Endothelial cell of umbilical vein (primary cell): Measurements from ENCODE around the gene HCFC2. TPM values are rescaled to one million over a fixed set of nuclear protein-coding genes. Genes with fewer than 3 reads are reported as not detected.
"Not testable (repeated sequence)": the region's sequence is repeated elsewhere in the genome, so short reads cannot be mapped to it uniquely, and the experiment has no call there.

Experiments used
- BruUV-seq: library from RNA; stranded (reverse); fragments of 400-500 nt; replicated peaks from 2 replicates; lab custom pipeline; 2021; lab: Mats Ljungman, UMichigan
- CTCF ChIA-PET: fragments of 300-600, 350-600 bp; sonication (Branson Sonifier 250); formaldehyde crosslinking; loops from one replicate; lab custom pipeline; 2021; ENCODE audit warnings: antibody characterized with exemption, inconsistent platforms; lab: Charles Lee
- POLR2A ChIA-PET: fragments of 300-600, 350-600 bp; sonication (Branson Sonifier 250); formaldehyde crosslinking; loops from one replicate; lab custom pipeline; 2021; ENCODE audit warnings: antibody characterized with exemption, inconsistent platforms; lab: Charles Lee
- DNase-seq: peaks from one replicate; pipeline ENCODE4 v3.0.0-alpha.2; 2011; ENCODE audit warnings: low read depth, low spot score
- FAIRE-seq: peaks from 2 replicates; lab custom pipeline; 2011; peaks lifted over from hg19 to GRCh38; lab: Jason Lieb, UNC
- H2AFZ ChIP-seq: 2 replicates; pipeline ENCODE4 v1.6.0; 2012; ENCODE audit warnings: low read depth, low read length, control low read depth, inconsistent platforms
- H3K27ac ChIP-seq: 2 replicates; pipeline ENCODE4 v1.5.1; 2011; ENCODE audit warnings: low read depth, mild to moderate bottlenecking, control low read depth, low read length, moderate library complexity; ENCODE audit not compliant: insufficient read depth
- H3K27me3 ChIP-seq, 2 experiments: 2 replicates each; pipeline versions ENCODE4 v1.6.0 to v1.6.1; 2011; ENCODE audit warnings: low read length in 2 of 2, mixed read lengths in 1 of 2; ENCODE audit not compliant: control insufficient read depth in 2 of 2, insufficient read depth in 2 of 2
- H3K36me3 ChIP-seq, 2 experiments: 2 replicates in 1 of 2; 3 replicates in 1 of 2; pipeline ENCODE4 v1.5.1; 2011; ENCODE audit warnings: low read length in 2 of 2, mild to moderate bottlenecking in 1 of 2, moderate library complexity in 1 of 2; ENCODE audit not compliant: control insufficient read depth in 2 of 2, insufficient read depth in 2 of 2; ENCODE audit errors: extremely low read depth in 1 of 2
- H3K4me1 ChIP-seq: 3 replicates; pipeline ENCODE4 v1.5.1; 2011; ENCODE audit warnings: mild to moderate bottlenecking, low read length; ENCODE audit not compliant: control insufficient read depth, insufficient read depth; ENCODE audit errors: extremely low read depth
- H3K4me2 ChIP-seq: 2 replicates; pipeline ENCODE4 v1.6.1; 2011; ENCODE audit warnings: low read length, control low read depth, mixed read lengths; ENCODE audit not compliant: insufficient read depth
- H3K4me3 ChIP-seq, 3 experiments: fragments of 200-600 bp in 1 of 3; sonication (generic), shearing (Covaris generic) in 1 of 3; replicated peaks in 1 of 3; 2 replicates each; pipeline ENCODE4 v1.5.1; 2011 to 2016; ENCODE audit warnings: control low read depth in 3 of 3, low read length in 3 of 3, mild to moderate bottlenecking in 2 of 3, inconsistent platforms in 1 of 3, low read depth in 1 of 3, moderate library complexity in 1 of 3; ENCODE audit not compliant: insufficient read depth in 1 of 3
- H3K79me2 ChIP-seq: 2 replicates; pipeline ENCODE4 v1.6.0; 2012; ENCODE audit warnings: low read length, inconsistent platforms; ENCODE audit not compliant: control insufficient read depth, insufficient read depth
- H3K9ac ChIP-seq: replicated peaks from 2 replicates; pipeline ENCODE3; 2011; ENCODE audit warnings: low read length, control low read depth; ENCODE audit not compliant: insufficient read depth; ENCODE audit errors: extremely low read depth
- H3K9me1 ChIP-seq: replicated peaks from 3 replicates; pipeline ENCODE4 v1.6.0; 2011; ENCODE audit warnings: mild to moderate bottlenecking, low read length; ENCODE audit not compliant: control insufficient read depth, insufficient read depth; ENCODE audit errors: extremely low read depth
- H3K9me3 ChIP-seq: replicated peaks from 2 replicates; pipeline ENCODE4 v1.5.1; 2012; ENCODE audit warnings: low read length, inconsistent platforms; ENCODE audit not compliant: control insufficient read depth, insufficient read depth
- H4K20me1 ChIP-seq: replicated peaks from 2 replicates; pipeline ENCODE3; 2011; ENCODE audit warnings: mild to moderate bottlenecking, low read length; ENCODE audit not compliant: control insufficient read depth, insufficient read depth; ENCODE audit errors: extremely low read depth
- CTCF ChIP-seq, 2 donors: IDR thresholded peaks; 1 replicate in 1 of 2; 2 replicates in 1 of 2; pipeline ENCODE4 v1.5.1; 2011; ENCODE audit warnings: low read length in 2 of 2, mild to moderate bottlenecking in 2 of 2, moderate library complexity in 2 of 2, control low read depth in 1 of 2, inconsistent platforms in 1 of 2, low read depth in 1 of 2; ENCODE audit not compliant: insufficient read depth in 1 of 2; ENCODE audit errors: extremely low read depth in 1 of 2
- GATA2 ChIP-seq: IDR thresholded peaks from 2 replicates; pipeline ENCODE4 v1.7.0; 2011; ENCODE audit warnings: low read depth, mild to moderate bottlenecking, moderate library complexity, mixed read lengths, low read length; ENCODE audit not compliant: insufficient read length, insufficient read depth
- dilution Hi-C: fragments of 300-500 bp; cut with MboI; formaldehyde crosslinking; loops from one replicate; pipeline ENCODE4 v1.15.0; 2019; ENCODE audit warnings: low sequenced_read_pairs; ENCODE audit not compliant: extremely low pct_ligation_motif_present
- intact Hi-C: fragments of 100-400 bp; cut with micrococcal nuclease; formaldehyde crosslinking; loops from one replicate; pipeline ENCODE4 v1.10.0; 2022
- polyA plus RNA-seq, 4 experiments: library from polyadenylated mRNA; depleted of rRNA in 3 of 4; stranded (reverse) in 3 of 4; unstranded in 1 of 4; fragments of >200 nt; gene quantifications; 2 replicates each; pipeline versions ENCODE4 v1.2.1 to v1.2.3, GENCODE V29; 2011 to 2012; ENCODE audit warnings: missing spikeins in 1 of 4
- total RNA-seq: library from RNA; stranded (reverse); gene quantifications from 2 replicates; pipeline ENCODE4 v1.2.3, GENCODE V29; 2021

HCFC2 gene
- total and polyA plus RNA-seq, 2 donors (not counting 3 experiments of a cell fraction or from before 2014, with no cell fraction given), result 6.0 to 15.6 TPM

GRCh38 chr12:104039769-104040168, 24.6 kb upstream of the HCFC2 start:
- H3K4me3 ChIP-seq, CTCF ChIA-PET, intact Hi-C loops, H3K27ac ChIP-seq, H2AFZ ChIP-seq, DNase-seq, POLR2A ChIA-PET, H3K4me1 ChIP-seq, H3K79me2 ChIP-seq, H3K27me3 ChIP-seq, H3K9me1 ChIP-seq, H4K20me1 ChIP-seq, H3K4me2 ChIP-seq, H3K9me3 ChIP-seq, BruUV-seq, FAIRE-seq, H3K36me3 ChIP-seq, H3K9ac ChIP-seq, dilution Hi-C loops: not testable (repeated sequence)

GRCh38 chr12:104042580-104042979, 21.8 kb upstream of the HCFC2 start:
- FAIRE-seq (no peak), DNase-seq (no peak)
- Histone ChIP-seq H4K20me1 (no peaks in the 10 kb centered on the region), H3K79me2 (no peaks in the 10 kb centered on the region), H3K4me3 (no peak overlapping the region), H3K27me3 (peaks cover 0 to 7% of the 10 kb centered on the region in 2 experiments), H3K9me1 (no peaks in the 10 kb centered on the region), H2AFZ (no peak overlapping the region), H3K4me1 (no peaks in the 10 kb centered on the region), H3K4me2 (no peak overlapping the region), H3K36me3 (no peaks in the 10 kb centered on the region), H3K9me3 (no peaks in the 10 kb centered on the region), H3K9ac (no peak overlapping the region), H3K27ac (no peak overlapping the region)
- dilution Hi-C loops (no loop called here), intact Hi-C loops (no loop called here)
- TF ChIP-seq GATA2 (no peak), CTCF (IDR thresholded peaks at IDR 0.05; ENCODE audit: extremely low read depth in 1 of 2, insufficient read depth in 1 of 2, low read depth in 1 of 2, low read length in 2 of 2) (no peak)
- ChIA-PET CTCF (interaction anchor here (0.7 to 0.9 kb wide), 2 partner anchors 8 to 16 kb away, joined by 3 to 4 read pairs; partner anchors contain the start of gene GLT8D2), POLR2A (no interaction called here)
- BruUV-seq, result no TSS peak
